Endodermal cell (in vitro differentiated cells): ENCODE results near the gene IPCEF1. TPM values are rescaled to one million over a fixed set of nuclear protein-coding genes. Genes with fewer than 3 reads are reported as not detected.

ENCODE experiments used
- DNase-seq: peaks from one replicate; pipeline ENCODE4 v3.0.0-alpha.2; 2017
- H3K27ac ChIP-seq: 2 replicates; pipeline ENCODE4 v1.5.1; 2013; ENCODE audit warnings: mild to moderate bottlenecking, low read depth, low read length, moderate library complexity
- H3K27me3 ChIP-seq: 2 replicates; pipeline ENCODE4 v1.6.1; 2013; ENCODE audit warnings: mild to moderate bottlenecking, low read length, moderate library complexity; ENCODE audit not compliant: insufficient read depth, control insufficient read depth, poor library complexity, severe bottlenecking
- H3K36me3 ChIP-seq: 2 replicates; pipeline ENCODE4 v1.7.0; 2013; ENCODE audit warnings: mild to moderate bottlenecking, low read length, moderate library complexity; ENCODE audit not compliant: control insufficient read depth, insufficient read depth
- H3K4me1 ChIP-seq: one replicate; pipeline ENCODE4 v1.7.0; 2013; ENCODE audit warnings: low read length; ENCODE audit not compliant: control insufficient read depth, insufficient read depth
- H3K4me3 ChIP-seq: 2 replicates; pipeline ENCODE4 v1.5.1; 2013; ENCODE audit warnings: mild to moderate bottlenecking, low read length, moderate library complexity
- H3K9ac ChIP-seq: 2 replicates; pipeline ENCODE4 v1.6.1; 2013; ENCODE audit warnings: mild to moderate bottlenecking, low read length, moderate library complexity; ENCODE audit not compliant: poor library complexity, severe bottlenecking; ENCODE audit errors: extremely low read depth
- H3K9me3 ChIP-seq: 2 replicates; pipeline ENCODE4 v1.6.1; 2013; ENCODE audit warnings: mild to moderate bottlenecking, low read length, moderate library complexity; ENCODE audit not compliant: control insufficient read depth
- H3K27ac Mint-ChIP-seq: 2 replicates; pipeline ENCODE4 v1.8.0; 2020; ENCODE audit warnings: mixed read lengths
- H3K27me3 Mint-ChIP-seq: 2 replicates; pipeline ENCODE4 v1.8.0; 2021; ENCODE audit warnings: mild to moderate bottlenecking, mixed read lengths; ENCODE audit not compliant: insufficient read depth
- H3K36me3 Mint-ChIP-seq: 2 replicates; pipeline ENCODE4 v1.8.0; 2020; ENCODE audit warnings: low read depth, mixed read lengths
- H3K4me1 Mint-ChIP-seq: 2 replicates; pipeline ENCODE4 v1.8.0; 2020; ENCODE audit warnings: mixed read lengths
- H3K4me3 Mint-ChIP-seq: 2 replicates; pipeline ENCODE4 v1.8.0; 2020; ENCODE audit warnings: mild to moderate bottlenecking, moderate library complexity, mixed read lengths
- H3K9me3 Mint-ChIP-seq: 2 replicates; pipeline ENCODE4 v1.8.0; 2020; ENCODE audit warnings: mild to moderate bottlenecking, mixed read lengths
- CTCF ChIP-seq: fragments of 200-600 bp; sonication (generic); conservative IDR thresholded peaks from 2 replicates; pipeline ENCODE4 v1.5.0; 2021; ENCODE audit warnings: antibody characterized with exemption, mild to moderate bottlenecking
- WGBS, 2 experiments: methylation state at CpG; one replicate each; pipeline versions ENCODE4 v1.1.5 to v1.1.7; 2013; ENCODE audit warnings: missing lambda C conversion rate in 2 of 2, mixed read lengths in 1 of 2; ENCODE audit not compliant: insufficient coverage in 1 of 2, insufficient read length in 1 of 2; 5-methylcytosine and 5-hydroxymethylcytosine counted together
- total RNA-seq, 2 donors: library from RNA; stranded (reverse); fragmentation: NEBNext Ultra II Directional in 1 of 2; extraction: Animal tissue kit (Norgen Biotek cat#: 25700) in 1 of 2; gene quantifications; 2 replicates in 1 of 2; 3 replicates in 1 of 2; pipeline ENCODE4 v1.2.1, GENCODE V29; 2021

Gene IPCEF1
- total RNA-seq, 2 donors from 2014 or later: 2.2 to 2.8 TPM

DNA sequence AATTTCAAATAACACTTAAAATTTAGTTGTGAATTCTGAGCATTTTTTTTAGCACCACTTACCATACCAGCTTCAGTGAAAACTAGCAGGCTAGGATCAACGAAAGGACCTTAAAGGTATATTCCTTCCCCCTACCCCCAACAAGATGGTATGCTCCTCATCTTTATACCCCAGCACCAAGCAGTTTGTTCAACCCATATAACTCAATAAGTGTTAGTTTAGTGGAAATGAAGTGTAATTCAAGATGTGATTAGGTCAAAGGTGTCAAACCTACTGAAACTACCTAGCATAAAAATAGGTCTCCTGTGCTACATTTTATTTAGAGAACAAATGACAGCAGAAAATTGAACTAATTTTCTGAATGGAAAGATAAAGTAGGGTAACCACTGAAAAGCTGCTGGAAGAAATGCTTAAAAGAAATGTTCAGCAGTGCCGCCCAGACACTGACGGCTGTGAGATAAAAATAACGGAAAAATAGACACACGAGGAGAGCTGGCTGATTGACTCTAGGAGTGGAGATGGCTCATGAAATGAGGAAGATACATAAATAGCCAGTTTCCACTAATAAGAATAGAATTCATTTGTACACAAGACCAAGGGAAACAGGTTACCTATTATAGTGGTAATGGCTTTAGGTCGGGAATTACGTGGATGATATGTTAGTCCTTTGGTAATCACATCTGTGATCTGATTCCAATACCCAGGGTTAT lies 94.8 kb downstream of the IPCEF1 start:
- Mint-ChIP-seq H3K36me3 (peaks cover 3% of the 10 kb centered on the region), H3K4me1 (no peaks in the 10 kb centered on the region), H3K9me3 (peaks cover 13% of the 10 kb centered on the region), H3K4me3 (no peak overlapping the region), H3K27ac (no peak overlapping the region), H3K27me3 (peaks cover 1% of the 10 kb centered on the region)
- 96 to 97% methylated on average over 6 to 7 of the region's 7 CpGs for WGBS, 2 experiments
- no peak overlapping the region for H3K4me3 ChIP-seq
- H3K36me3 ChIP-seq: no peaks in the 10 kb centered on the region
- H3K9me3 ChIP-seq: peaks cover 5% of the 10 kb centered on the region
- no peak for TF ChIP-seq CTCF
- DNase-seq: no peak
- no peak overlapping the region for H3K27ac ChIP-seq
- H3K4me1 ChIP-seq: no peaks in the 10 kb centered on the region
- no peak overlapping the region for H3K9ac ChIP-seq
- no peaks in the 10 kb centered on the region for H3K27me3 ChIP-seq

DNA sequence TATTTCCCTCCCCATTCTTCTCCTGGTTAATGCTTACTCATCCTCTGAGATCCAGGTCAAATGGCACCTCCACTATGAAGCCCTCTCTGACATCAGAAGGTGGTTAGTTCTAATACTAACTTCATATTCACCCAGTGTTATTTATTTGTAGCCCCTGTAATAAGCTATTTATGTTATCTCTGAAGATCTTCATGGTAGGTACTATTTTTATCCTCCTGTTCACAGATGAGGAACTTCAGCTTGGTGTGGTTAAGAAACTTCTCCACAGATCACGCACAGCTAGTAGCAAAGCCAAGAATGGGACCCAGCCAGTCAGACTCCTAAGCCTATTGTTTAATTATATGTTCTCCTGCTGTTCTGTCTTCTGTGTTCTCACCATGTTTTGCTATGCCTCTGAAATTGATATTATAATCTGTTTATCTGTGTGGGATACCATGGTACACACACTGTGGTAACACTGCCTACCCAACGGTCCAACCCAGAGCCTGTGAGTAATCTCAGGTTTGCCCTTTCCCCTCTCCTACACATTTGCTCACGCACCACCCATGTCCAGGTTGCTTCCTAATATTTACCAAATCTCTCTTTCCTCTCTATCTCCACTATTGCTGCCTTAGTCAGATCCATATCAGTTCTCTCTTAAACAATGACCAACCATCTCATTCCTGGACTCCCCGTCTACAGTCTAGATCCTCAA lies 98.4 kb downstream of the IPCEF1 start:
- H3K4me1 ChIP-seq: no peaks in the 10 kb centered on the region
- no peak overlapping the region for H3K9ac ChIP-seq
- peaks cover 7% of the 10 kb centered on the region for H3K9me3 ChIP-seq
- H3K9me3 Mint-ChIP-seq: peaks cover 13% of the 10 kb centered on the region
- no peak overlapping the region for H3K4me3 ChIP-seq
- no peak for DNase-seq
- no peak for TF ChIP-seq CTCF
- H3K36me3 ChIP-seq: no peaks in the 10 kb centered on the region
- H3K27me3 Mint-ChIP-seq: peaks cover 1% of the 10 kb centered on the region
- 92 to 95% methylated on average over 2 to 4 of the region's 4 CpGs for WGBS, 2 experiments
- no peaks in the 10 kb centered on the region for H3K4me1 Mint-ChIP-seq
- no peak overlapping the region for H3K27ac Mint-ChIP-seq
- H3K36me3 Mint-ChIP-seq: no peaks in the 10 kb centered on the region
- no peak overlapping the region for H3K4me3 Mint-ChIP-seq
- H3K27me3 ChIP-seq: no peaks in the 10 kb centered on the region
- no peak overlapping the region for H3K27ac ChIP-seq

DNA sequence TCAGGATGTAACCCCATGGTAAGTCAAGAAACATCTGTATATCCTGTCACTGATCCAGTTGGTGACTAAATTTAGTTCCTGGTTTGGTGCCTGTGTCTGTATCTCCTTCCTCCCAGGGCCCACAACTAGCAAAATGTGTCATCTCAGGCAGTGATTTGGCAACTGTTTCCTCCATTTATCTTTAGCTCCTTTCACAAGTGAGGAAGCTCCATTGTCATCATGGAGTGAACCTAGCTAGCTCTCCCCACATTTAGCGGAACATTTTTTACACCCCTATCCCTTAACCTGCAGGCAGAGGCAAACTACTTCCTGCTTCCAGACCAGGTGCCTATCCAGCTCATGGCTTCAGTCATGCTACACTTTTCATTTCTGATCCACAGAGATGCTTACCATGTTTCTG lies 99.5 kb downstream of the IPCEF1 start:
- Histone ChIP-seq H3K27me3 (no peaks in the 10 kb centered on the region), H3K4me3 (no peak overlapping the region), H3K9me3 (peaks cover 7% of the 10 kb centered on the region), H3K36me3 (no peaks in the 10 kb centered on the region), H3K4me1 (no peaks in the 10 kb centered on the region), H3K27ac (no peak overlapping the region), H3K9ac (no peak overlapping the region)
- Mint-ChIP-seq H3K27me3 (peaks cover 1% of the 10 kb centered on the region), H3K4me3 (no peak overlapping the region), H3K36me3 (no peaks in the 10 kb centered on the region), H3K9me3 (peaks cover 13% of the 10 kb centered on the region), H3K27ac (no peak overlapping the region), H3K4me1 (no peaks in the 10 kb centered on the region)
- no peak for DNase-seq
- no peak for TF ChIP-seq CTCF
- 95 to 100% methylated on average over 1 of the region's 1 CpG for WGBS, 2 experiments
